Choroid plexus epithelial cell (primary cell): ENCODE results near the gene FANCM.

Experiments used
- DNase-seq: peaks from one replicate; pipeline ENCODE4 v3.0.0-alpha.2; 2010; ENCODE audit warnings: low read depth
- H3K4me3 ChIP-seq: 2 replicates; pipeline ENCODE4 v1.5.1; 2011; ENCODE audit warnings: low read depth, mild to moderate bottlenecking, control low read depth, low read length, moderate library complexity
- TF ChIP-seq, protein P1 (sequence below): conservative IDR thresholded peaks from 2 replicates; pipeline ENCODE4 v1.5.1; 2011; ENCODE audit warnings: low read depth, mild to moderate bottlenecking, control low read depth, inconsistent platforms, low read length, moderate library complexity

Gene FANCM

DNA sequence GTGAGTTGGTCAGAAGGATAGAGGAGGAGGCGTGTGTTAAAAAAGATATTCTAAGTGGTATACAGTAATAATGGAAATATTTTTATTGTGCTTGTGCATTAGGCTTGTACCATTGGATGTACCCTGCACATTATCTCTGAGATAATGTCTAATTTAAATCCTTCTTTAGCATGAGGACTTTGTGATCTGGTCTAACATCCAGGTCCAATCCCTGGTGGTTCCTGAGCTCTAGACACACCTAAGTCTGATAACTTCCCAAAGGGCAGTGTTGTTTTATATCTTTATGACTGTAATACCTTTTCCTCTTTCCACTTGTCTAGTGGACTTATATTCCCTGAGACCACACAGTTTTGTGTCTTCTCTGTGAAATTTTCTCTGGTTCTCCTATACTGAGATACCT is 31.2 kb upstream of the FANCM start:
- no peak overlapping the region for H3K4me3 ChIP-seq

GRCh38 chr14:45112896-45113781 is 22.6 kb upstream of the FANCM start:
- DNase-seq = peak; percentile 53
- no peak overlapping the region for H3K4me3 ChIP-seq
- TF ChIP-seq, protein P1, sequence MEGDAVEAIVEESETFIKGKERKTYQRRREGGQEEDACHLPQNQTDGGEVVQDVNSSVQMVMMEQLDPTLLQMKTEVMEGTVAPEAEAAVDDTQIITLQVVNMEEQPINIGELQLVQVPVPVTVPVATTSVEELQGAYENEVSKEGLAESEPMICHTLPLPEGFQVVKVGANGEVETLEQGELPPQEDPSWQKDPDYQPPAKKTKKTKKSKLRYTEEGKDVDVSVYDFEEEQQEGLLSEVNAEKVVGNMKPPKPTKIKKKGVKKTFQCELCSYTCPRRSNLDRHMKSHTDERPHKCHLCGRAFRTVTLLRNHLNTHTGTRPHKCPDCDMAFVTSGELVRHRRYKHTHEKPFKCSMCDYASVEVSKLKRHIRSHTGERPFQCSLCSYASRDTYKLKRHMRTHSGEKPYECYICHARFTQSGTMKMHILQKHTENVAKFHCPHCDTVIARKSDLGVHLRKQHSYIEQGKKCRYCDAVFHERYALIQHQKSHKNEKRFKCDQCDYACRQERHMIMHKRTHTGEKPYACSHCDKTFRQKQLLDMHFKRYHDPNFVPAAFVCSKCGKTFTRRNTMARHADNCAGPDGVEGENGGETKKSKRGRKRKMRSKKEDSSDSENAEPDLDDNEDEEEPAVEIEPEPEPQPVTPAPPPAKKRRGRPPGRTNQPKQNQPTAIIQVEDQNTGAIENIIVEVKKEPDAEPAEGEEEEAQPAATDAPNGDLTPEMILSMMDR = no peak

More for the DNA sequence above, 31.2 kb upstream of the FANCM start:
- TF ChIP-seq, protein P1 = no peak
- no peak for DNase-seq

DNA sequence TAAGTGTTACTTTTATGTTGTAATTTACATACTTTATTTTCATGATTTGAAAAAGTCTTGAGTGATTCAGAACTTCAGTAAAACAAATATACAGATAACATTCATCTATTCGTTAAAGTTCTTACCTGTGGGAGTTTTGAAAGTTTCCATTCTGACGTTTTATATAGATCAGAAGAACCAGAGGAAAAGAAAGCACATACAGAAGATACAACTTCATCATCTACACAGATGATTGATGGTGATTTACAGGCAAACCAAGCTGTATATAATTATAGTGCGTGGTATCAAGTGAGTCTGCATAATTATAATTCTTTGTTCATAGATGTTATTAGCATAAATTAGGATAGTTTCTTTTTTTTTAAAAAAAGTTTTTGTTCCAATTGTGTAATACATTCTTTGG is 21.4 kb upstream of the FANCM start:
- DNase-seq = no peak
- H3K4me3 ChIP-seq = no peak overlapping the region
- TF ChIP-seq, protein P1 = no peak

DNA sequence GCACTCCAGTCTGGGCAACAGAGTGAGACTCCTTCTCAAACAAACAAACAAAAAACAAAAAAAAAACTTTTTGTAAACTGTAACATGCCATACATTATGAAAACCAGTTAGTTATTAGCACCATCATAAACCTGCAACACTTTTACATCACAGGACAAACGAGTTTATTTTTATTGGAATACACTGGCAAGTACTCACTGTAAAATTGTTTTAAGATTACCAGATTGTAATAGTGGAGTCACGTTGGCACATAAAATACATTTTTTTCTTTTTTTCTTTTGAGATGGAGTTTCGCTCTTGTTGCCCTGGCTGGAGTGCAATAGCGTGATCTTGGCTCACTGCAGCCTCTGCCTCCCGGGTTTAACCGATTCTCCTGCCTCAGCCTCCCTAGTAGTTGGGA is 17.1 kb upstream of the FANCM start:
- TF ChIP-seq, protein P1 = no peak
- DNase-seq = no peak

GRCh38 chr14:45120096-45120495 is 15.6 kb upstream of the FANCM start:
- TF ChIP-seq, protein P1 = no peak
- DNase-seq = no peak
- no peak overlapping the region for H3K4me3 ChIP-seq

More for the DNA sequence above, 17.1 kb upstream of the FANCM start:
- no peak overlapping the region for H3K4me3 ChIP-seq

GRCh38 chr14:45123271-45123670 is 12.5 kb upstream of the FANCM start:
- no peak overlapping the region for H3K4me3 ChIP-seq
- no peak for DNase-seq
- TF ChIP-seq, protein P1 = no peak

- no peak overlapping the region for H3K4me3 ChIP-seq
- TF ChIP-seq, protein P1 = no peak
- DNase-seq = no peak
Observed at GRCh38 chr14:45125754-45126153, 10.0 kb upstream of the FANCM start.
